Suppressor macrophage treated with lipopolysaccharide for 1 hour (primary cell): Measurements from ENCODE around the gene WWOX.

ENCODE experiments used
- DNase-seq, 3 donors: peaks; one replicate each; pipeline ENCODE4 v3.0.0-alpha.2; 2020 to 2022

The WWOX gene

GRCh38 chr16:78365366-78365765, 265.9 kb downstream of the WWOX start:
- DNase-seq = no peak

GRCh38 chr16:78368121-78369102, 269.0 kb downstream of the WWOX start:
- no peak for DNase-seq

GRCh38 chr16:78372277-78372676, 272.8 kb downstream of the WWOX start:
- no peak for DNase-seq

GRCh38 chr16:78375055-78375679, 275.7 kb downstream of the WWOX start:
- DNase-seq = no peak

GRCh38 chr16:78376452-78376851, 277.0 kb downstream of the WWOX start:
- DNase-seq = no peak

- DNase-seq = no peak
Observed at GRCh38 chr16:78377312-78377711, 277.9 kb downstream of the WWOX start.

GRCh38 chr16:78381060-78381459, 281.6 kb downstream of the WWOX start:
- DNase-seq = no peak

GRCh38 chr16:78383118-78383517, 283.7 kb downstream of the WWOX start:
- no peak for DNase-seq

- DNase-seq = peak in 1 of 3 donors; percentile 18
Observed at GRCh38 chr16:78385086-78385805, 285.8 kb downstream of the WWOX start.

- no peak for DNase-seq
Observed at GRCh38 chr16:78386557-78387324, 287.3 kb downstream of the WWOX start.

GRCh38 chr16:78389009-78389498, 289.6 kb downstream of the WWOX start:
- DNase-seq = no peak

- DNase-seq = no peak
Observed at GRCh38 chr16:78390092-78390491, 290.6 kb downstream of the WWOX start.

GRCh38 chr16:78390508-78391324, 291.3 kb downstream of the WWOX start:
- no peak for DNase-seq

- DNase-seq = peak in 1 of 3 donors; percentile 5
Observed at GRCh38 chr16:78392585-78393195, 293.2 kb downstream of the WWOX start.

GRCh38 chr16:78395035-78395434, 295.6 kb downstream of the WWOX start:
- DNase-seq = peak in 2 of 3 donors; percentile 4 to 15

GRCh38 chr16:78396046-78396445, 296.6 kb downstream of the WWOX start:
- peak; percentile 3 to 9 (median 6) for DNase-seq

GRCh38 chr16:78396673-78397072, 297.2 kb downstream of the WWOX start:
- DNase-seq = peak in 1 of 3 donors; percentile 6

GRCh38 chr16:78399384-78399783, 299.9 kb downstream of the WWOX start:
- peak in 1 of 3 donors; percentile 16 for DNase-seq

- DNase-seq = no peak
Observed at GRCh38 chr16:78402833-78403232, 303.4 kb downstream of the WWOX start.

- no peak for DNase-seq
Observed at GRCh38 chr16:78405040-78405439, 305.6 kb downstream of the WWOX start.

- DNase-seq = no peak
Observed at GRCh38 chr16:78405833-78406232, 306.4 kb downstream of the WWOX start.
